Spinal cord (tissue), 10 donors: Measurements from ENCODE around the gene SLC5A11. TPM values are rescaled to one million over a fixed set of nuclear protein-coding genes. Genes with fewer than 3 reads are reported as not detected.

Source experiments
- DNase-seq, 6 donors: peaks; one replicate each; pipeline versions ENCODE4 v3.0.0 to v3.0.0-alpha.2; 2013 to 2015; ENCODE audit warnings: low spot score in 6 of 6, low read depth in 4 of 6
- H3K27ac ChIP-seq: one replicate; pipeline ENCODE4 v1.5.1; 2013; ENCODE audit warnings: low read depth, low read length, control low read depth
- H3K27me3 ChIP-seq: one replicate; pipeline ENCODE4 v1.6.1; 2013; ENCODE audit warnings: low read length; ENCODE audit not compliant: control insufficient read depth, insufficient read depth
- H3K36me3 ChIP-seq: one replicate; pipeline ENCODE4 v1.6.1; 2013; ENCODE audit warnings: low read length; ENCODE audit not compliant: control insufficient read depth, insufficient read depth
- H3K4me1 ChIP-seq: one replicate; pipeline ENCODE4 v1.6.1; 2013; ENCODE audit warnings: low read length; ENCODE audit not compliant: control insufficient read depth, insufficient read depth
- H3K4me3 ChIP-seq: one replicate; pipeline ENCODE4 v1.5.1; 2013; ENCODE audit warnings: low read depth, low read length, control low read depth
- H3K9me3 ChIP-seq: one replicate; pipeline ENCODE4 v1.6.1; 2013; ENCODE audit warnings: low read length; ENCODE audit not compliant: control insufficient read depth, insufficient read depth
- WGBS: methylation state at CpG from one replicate; pipeline ENCODE4 v1.1.5; 2013; ENCODE audit warnings: missing lambda C conversion rate; ENCODE audit not compliant: insufficient coverage; 5-methylcytosine and 5-hydroxymethylcytosine counted together
- polyA plus RNA-seq, 2 donors: library from polyadenylated mRNA; unstranded; fragments of 120-200 nt; gene quantifications; one replicate each; pipeline ENCODE4 v1.2.1, GENCODE V29; 2013; ENCODE audit not compliant: insufficient read length in 2 of 2
- total RNA-seq, 2 donors: library from RNA; depleted of rRNA in 1 of 2; stranded (reverse); fragments of 120-200 nt in 1 of 2; fragments of >200 nt in 1 of 2; gene quantifications; one replicate each; pipeline versions ENCODE4 v1.2.3 to v1.2.4, GENCODE V29; 2013 to 2014
- donor health status: healthy.

Gene SLC5A11
- total and polyA plus RNA-seq, 4 donors, result 0.22 to 0.24 TPM; not detected in 2

- Histone ChIP-seq H3K36me3 (peaks cover 76% of the 10 kb centered on the region), H3K27me3 (no peaks in the 10 kb centered on the region), H3K4me1 (peaks cover 4% of the 10 kb centered on the region), H3K4me3 (no peak overlapping the region), H3K9me3 (no peaks in the 10 kb centered on the region), H3K27ac (no peak overlapping the region)
- 85% methylated on average over 4 of the region's 6 CpGs for WGBS
- no peak for DNase-seq
Measured at GRCh38 chr16:24816688-24817087, 29.1 kb upstream of the SLC5A11 start.

GRCh38 chr16:24819462-24820040 is 26.2 kb upstream of the SLC5A11 start:
- no CpG with 5 or more reads among the region's 2 CpGs for WGBS
- DNase-seq, result no peak
- Histone ChIP-seq H3K27me3 (no peaks in the 10 kb centered on the region), H3K9me3 (no peaks in the 10 kb centered on the region), H3K36me3 (peaks cover 81% of the 10 kb centered on the region), H3K4me1 (peaks cover 4% of the 10 kb centered on the region), H3K27ac (no peak overlapping the region), H3K4me3 (no peak overlapping the region)

GRCh38 chr16:24820522-24820921 is 25.2 kb upstream of the SLC5A11 start:
- DNase-seq, result peak in 1 of 6 donors; percentile 11
- no peaks in the 10 kb centered on the region for H3K27me3 ChIP-seq
- H3K36me3 ChIP-seq, result peaks cover 75% of the 10 kb centered on the region
- H3K27ac ChIP-seq, result no peak overlapping the region
- H3K4me1 ChIP-seq, result peaks cover 4% of the 10 kb centered on the region
- H3K4me3 ChIP-seq, result no peak overlapping the region
- no peaks in the 10 kb centered on the region for H3K9me3 ChIP-seq
- WGBS, result 67% methylated on average over 1 of the region's 1 CpG

GRCh38 chr16:24821129-24821528 is 24.6 kb upstream of the SLC5A11 start:
- Histone ChIP-seq H3K27me3 (no peaks in the 10 kb centered on the region), H3K36me3 (peaks cover 70% of the 10 kb centered on the region), H3K4me3 (no peak overlapping the region), H3K27ac (no peak overlapping the region), H3K9me3 (no peaks in the 10 kb centered on the region), H3K4me1 (peaks cover 4% of the 10 kb centered on the region)
- 75% methylated on average over 9 of the region's 9 CpGs for WGBS
- DNase-seq, result peak in 1 of 6 donors; percentile 26

GRCh38 chr16:24822542-24822941 is 23.2 kb upstream of the SLC5A11 start:
- H3K27me3 ChIP-seq, result no peaks in the 10 kb centered on the region

GRCh38 chr16:24822974-24823373 is 22.8 kb upstream of the SLC5A11 start:
- H3K4me1 ChIP-seq, result peaks cover 4% of the 10 kb centered on the region
- 90% methylated on average over 8 of the region's 8 CpGs for WGBS
- H3K4me3 ChIP-seq, result no peak overlapping the region
- H3K27ac ChIP-seq, result no peak overlapping the region
- no peaks in the 10 kb centered on the region for H3K9me3 ChIP-seq
- peaks cover 78% of the 10 kb centered on the region for H3K36me3 ChIP-seq
- DNase-seq, result no peak
- no peaks in the 10 kb centered on the region for H3K27me3 ChIP-seq

More at GRCh38 chr16:24822542-24822941, 23.2 kb upstream of the SLC5A11 start:
- 93% methylated on average over 10 of the region's 10 CpGs for WGBS
- no peak for DNase-seq
- H3K4me1 ChIP-seq, result peaks cover 4% of the 10 kb centered on the region
- no peak overlapping the region for H3K4me3 ChIP-seq
- H3K27ac ChIP-seq, result no peak overlapping the region
- peaks cover 78% of the 10 kb centered on the region for H3K36me3 ChIP-seq
- H3K9me3 ChIP-seq, result no peaks in the 10 kb centered on the region

GRCh38 chr16:24825696-24826095 is 20.1 kb upstream of the SLC5A11 start:
- Histone ChIP-seq H3K27ac (no peak overlapping the region), H3K36me3 (peaks cover 68% of the 10 kb centered on the region), H3K4me3 (no peak overlapping the region), H3K4me1 (peaks cover 4% of the 10 kb centered on the region), H3K9me3 (no peaks in the 10 kb centered on the region), H3K27me3 (no peaks in the 10 kb centered on the region)
- DNase-seq, result no peak
- 100% methylated on average over 1 of the region's 10 CpGs for WGBS

GRCh38 chr16:24826096-24826690 is 19.6 kb upstream of the SLC5A11 start:
- Histone ChIP-seq H3K9me3 (no peaks in the 10 kb centered on the region), H3K4me3 (no peak overlapping the region), H3K4me1 (peaks cover 2% of the 10 kb centered on the region), H3K36me3 (peaks cover 65% of the 10 kb centered on the region), H3K27ac (no peak overlapping the region), H3K27me3 (no peaks in the 10 kb centered on the region)
- 77% methylated on average over 6 of the region's 12 CpGs for WGBS
- no peak for DNase-seq

- H3K27me3 ChIP-seq, result no peaks in the 10 kb centered on the region
- no peaks in the 10 kb centered on the region for H3K9me3 ChIP-seq
- no peak for DNase-seq
- H3K4me1 ChIP-seq, result no peaks in the 10 kb centered on the region
- WGBS, result 91% methylated on average over 9 of the region's 9 CpGs
- H3K27ac ChIP-seq, result no peak overlapping the region
- H3K36me3 ChIP-seq, result peaks cover 57% of the 10 kb centered on the region
- no peak overlapping the region for H3K4me3 ChIP-seq
Measured at GRCh38 chr16:24826817-24827566, 18.8 kb upstream of the SLC5A11 start.
